Measurements from ENCODE around the gene TOM1L2. TPM values are rescaled to one million over a fixed set of nuclear protein-coding genes. Genes with fewer than 3 reads are reported as not detected.

The TOM1L2 gene
- total and polyA plus RNA-seq, 2 of the 4 experiments (the other 2 are of a cell fraction), result 34.4 to 51.7 TPM

DNA sequence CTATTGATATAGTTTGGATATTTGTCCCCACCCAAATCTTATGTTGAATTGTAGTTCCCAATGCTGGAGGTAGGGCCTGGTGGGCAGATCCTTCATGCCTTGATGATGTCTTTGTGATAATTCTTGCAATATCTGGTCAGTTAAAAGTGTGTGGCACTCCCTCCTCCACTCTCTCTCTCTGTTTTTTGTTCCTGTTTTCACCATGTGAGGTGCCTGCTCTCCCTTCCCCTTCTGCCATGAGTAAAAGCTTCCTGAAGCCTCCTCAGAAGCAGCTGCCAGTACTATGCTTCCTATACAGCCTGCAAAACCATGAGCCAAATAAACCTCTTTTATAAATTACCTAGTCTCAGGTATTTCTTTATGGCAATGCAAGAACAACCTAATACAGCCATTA lies 47.3 kb downstream of the TOM1L2 start:
- Histone ChIP-seq H3K4me2 (ENCODE audit: low read depth, low read length) (no peak overlapping the region), H2AK9ac (replicated peaks; ENCODE audit: low read depth, low read length, poor library complexity) (no peak overlapping the region), H2AK5ac (ENCODE audit: low read depth, low read length) (0 out of 2 replicates have a peak overlapping the region, but pooled peaks have one; percentile 21), H3K79me1 (ENCODE audit: low read depth in 1 of 2, low read length in 2 of 2) (peaks cover 41 to 73% of the 10 kb centered on the region in 2 experiments), H3K9me1 (ENCODE audit: insufficient read depth, low read length) (peaks cover 26% of the 10 kb centered on the region), H4K20me1 (ENCODE audit: insufficient read depth, low read length) (peaks cover 3% of the 10 kb centered on the region; the same call in 1 of the 2 replicates), H3K56ac (ENCODE audit: extremely low read depth, insufficient read depth, low read length) (no peak overlapping the region), H3K9ac (ENCODE audit: low read depth, low read length) (no peak overlapping the region), H2BK5ac (ENCODE audit: low read depth, low read length, poor library complexity, severe bottlenecking) (peak overlapping the region; percentile 27), H3K23ac (ENCODE audit: low read depth, low read length) (peak overlapping the region; percentile 55; the same call in 1 of the 2 replicates), H3K27ac (ENCODE audit: insufficient read depth, low read length) (no peak overlapping the region), H3K4me1 (ENCODE audit: control insufficient read depth, insufficient read depth, low read length) (peaks cover 34% of the 10 kb centered on the region), H3K18ac (ENCODE audit: low read depth, low read length) (no peak overlapping the region), H4K5ac (ENCODE audit: low read depth, low read length) (no peak overlapping the region), H3K4ac (ENCODE audit: low read depth, low read length) (peak overlapping the region; percentile 50; the same call in 1 of the 2 replicates), H3K4me3 (ENCODE audit: insufficient read depth, low read depth, low read length) (no peak overlapping the region), H3K36me3 (ENCODE audit: control insufficient read depth, insufficient read depth, low read length) (no peaks in the 10 kb centered on the region), H2AFZ (replicated peaks; ENCODE audit: low read length, poor library complexity) (no peak overlapping the region), H2BK20ac (ENCODE audit: low read depth, low read length) (peak overlapping the region; percentile 65; the same call in 1 of the 2 replicates), H3K14ac (replicated peaks; ENCODE audit: low read depth, low read length) (peak overlapping the region; percentile 60; the same call in 1 of the 2 replicates), H3K9me3 (ENCODE audit: control insufficient read depth, insufficient read depth, low read length) (no peaks in the 10 kb centered on the region), H2BK120ac (ENCODE audit: low read depth, low read length) (no peak overlapping the region), H4K91ac (ENCODE audit: insufficient read depth, low read depth, low read length) (no peak overlapping the region), H3K27me3 (ENCODE audit: control insufficient read depth, insufficient read depth, low read length) (no peaks in the 10 kb centered on the region), H2BK15ac (ENCODE audit: low read depth, low read length) (no peak overlapping the region), H4K8ac (ENCODE audit: low read depth in 2 of 2, low read length in 2 of 2) (no peak overlapping the region)
- no TSS peak for BruUV-seq (replicated peaks)
- DNase-seq, result no peak
- in situ Hi-C loops (cut with MboI; ENCODE audit: low sequenced_read_pairs) (no loop called here), intact Hi-C loops (cut with micrococcal nuclease) (loop anchor here (5.0 kb wide), 1 partner anchor 47 kb away; the partner anchor contains the start of genes DRC3 and TOM1L2), dilution Hi-C loops (cut with HindIII; ENCODE audit: low sequenced_read_pairs, unreplicated experiment) (no loop called here)
- ATAC-seq (ENCODE audit: low read depth), result no peak
- CTCF ChIA-PET, result interaction anchor here (1.1 to 1.2 kb wide), 2 partner anchors 11 kb away, joined by 3 read pairs; no protein-coding TSS in a partner anchor
- TF ChIP-seq RAD21 (IDR thresholded peaks at IDR 0.05; ENCODE audit: low read length) (no peak), POLR2A (IDR thresholded peaks at IDR 0.05; ENCODE audit: low read depth, low read length) (no peak), FOS (IDR thresholded peaks at IDR 0.05; ENCODE audit: low read depth, low read length) (no peak), MAFK (IDR thresholded peaks at IDR 0.05; ENCODE audit: low read depth, low read length) (no peak), MAZ (IDR thresholded peaks at IDR 0.05; ENCODE audit: borderline replicate concordance, low read depth, low read length) (no peak)
- POLR2A ChIA-PET (ENCODE audit: unreplicated experiment), result no interaction called here

All from IMR-90 (cell line).